Measurements from ENCODE around the gene ABAT. TPM values are rescaled to one million over a fixed set of nuclear protein-coding genes. Genes with fewer than 3 reads are reported as not detected.

Gene ABAT
- total RNA-seq, 1 donor from 2014 or later: 86.1 TPM

DNA sequence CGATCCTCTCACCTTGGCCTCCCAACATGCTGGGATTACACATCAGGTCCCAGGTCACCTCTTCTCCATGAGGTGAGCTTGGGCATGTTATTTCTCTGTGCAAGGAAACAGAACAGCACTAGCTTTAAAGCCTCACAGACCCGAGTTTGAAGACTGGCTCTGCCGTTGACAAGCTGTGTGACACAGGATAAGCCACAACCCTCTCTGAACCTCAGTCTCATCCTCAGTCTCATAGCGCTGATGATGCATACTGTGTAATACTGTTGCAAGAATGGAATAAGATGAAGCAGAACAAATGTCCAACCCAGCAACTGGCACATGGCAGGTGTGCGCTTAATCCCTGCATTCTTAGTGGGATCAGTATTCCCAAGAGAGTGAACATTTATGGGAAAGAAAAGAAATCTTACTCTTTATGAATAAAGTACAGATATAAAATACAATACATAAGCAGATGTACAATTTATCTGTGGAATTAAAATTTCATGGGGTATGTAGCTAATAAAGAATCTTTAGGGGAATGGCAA, 43.5 kb downstream of the ABAT start:
- DNase-seq: no peak

DNA sequence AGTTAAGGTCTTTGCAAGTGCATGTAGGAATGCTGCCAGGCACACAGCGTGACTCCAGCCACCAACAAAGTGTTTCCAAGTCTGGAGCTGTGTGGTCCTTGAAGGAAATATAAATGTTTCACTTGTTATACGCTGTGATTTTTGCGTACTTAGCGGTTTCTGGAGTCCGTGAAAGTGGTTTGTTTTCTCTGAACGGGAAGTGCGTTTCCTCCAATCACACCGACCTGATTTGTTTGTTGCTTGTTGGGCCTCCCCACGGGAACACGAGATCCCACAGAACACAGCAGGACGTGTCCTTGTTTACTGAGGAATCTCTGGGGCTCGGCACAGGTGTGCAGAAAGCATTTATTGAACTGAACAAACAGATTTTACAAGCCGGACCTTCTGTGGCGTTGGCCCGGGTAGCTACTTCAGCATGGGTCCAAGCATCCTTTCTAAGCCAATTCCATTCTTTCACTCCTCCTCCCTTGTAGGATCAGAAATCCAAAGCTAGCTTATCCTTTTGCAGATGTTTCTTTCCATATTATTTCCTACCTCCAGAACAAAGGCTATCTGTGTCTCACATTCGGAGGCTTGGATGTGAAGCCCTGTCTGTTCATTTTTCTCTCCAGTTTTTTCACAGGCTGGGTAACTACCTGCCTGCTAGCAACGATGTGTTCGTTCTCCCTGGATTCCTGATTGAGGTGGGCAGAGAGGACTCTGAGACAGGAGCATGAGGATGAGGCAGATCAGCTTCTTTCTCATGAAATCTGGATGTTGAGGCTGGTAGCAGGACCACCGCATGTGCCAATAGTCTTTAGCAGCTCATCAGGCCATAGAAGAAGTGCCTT, 44.6 kb downstream of the ABAT start:
- no peak for DNase-seq

DNA sequence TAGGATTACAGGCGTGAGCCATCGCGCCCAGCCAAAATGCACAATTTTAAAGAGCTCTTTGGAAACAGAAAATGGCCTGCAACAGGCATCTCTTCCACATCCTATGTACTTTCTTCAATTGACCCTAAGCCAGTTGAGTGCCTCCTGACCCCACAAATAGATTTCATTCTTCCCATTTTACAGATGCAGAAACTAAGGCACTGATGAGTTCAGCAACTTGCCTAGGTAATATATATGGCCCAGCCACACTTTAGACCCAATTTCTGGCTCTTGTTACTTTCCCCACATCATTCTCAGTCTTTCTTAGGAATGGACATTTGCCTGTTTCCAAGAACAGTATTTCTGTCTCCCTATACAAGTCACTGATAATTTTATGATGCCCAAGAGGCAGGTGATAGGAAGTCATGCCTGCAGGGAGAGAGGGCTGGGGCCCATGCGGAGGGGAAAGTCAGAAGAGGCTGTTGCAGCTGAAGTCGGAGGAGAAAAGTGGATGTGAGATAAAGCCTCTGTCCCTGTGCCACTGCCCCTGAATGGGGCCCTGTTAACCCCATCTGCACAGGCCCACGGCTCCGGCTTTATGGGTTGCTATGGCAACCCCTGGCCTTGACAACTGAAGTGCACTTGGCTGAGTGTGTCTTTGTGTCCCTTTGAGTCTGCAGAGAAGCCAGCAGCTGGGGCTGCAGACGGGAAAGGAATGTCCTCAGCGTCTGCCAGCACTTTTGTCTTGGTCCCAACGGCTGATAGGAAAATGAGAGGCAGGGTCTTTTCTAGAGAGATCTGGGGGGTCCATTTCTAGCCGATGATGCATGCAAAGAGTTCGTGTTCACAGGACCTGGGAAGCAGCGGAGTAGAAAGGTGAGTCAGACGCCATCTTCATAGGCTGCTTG, 45.9 kb downstream of the ABAT start:
- DNase-seq: peak; percentile 21

DNA sequence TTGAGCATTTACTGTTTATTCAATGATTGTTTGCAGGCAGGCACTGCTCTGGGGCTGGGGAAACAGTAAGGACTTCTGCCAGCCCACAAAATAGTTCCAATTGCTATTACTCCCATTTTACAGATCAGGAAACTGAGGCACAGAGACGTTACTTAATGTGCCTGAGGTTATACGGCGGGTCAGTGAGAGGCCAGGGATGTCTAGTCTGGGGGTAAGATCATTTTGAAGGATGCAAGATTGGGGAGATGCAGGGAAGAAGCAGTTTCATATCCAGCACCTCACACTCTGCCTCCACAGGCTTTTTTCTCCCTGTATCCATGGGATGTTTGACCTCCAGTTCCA, 46.5 kb downstream of the ABAT start:
- no peak for DNase-seq

DNA sequence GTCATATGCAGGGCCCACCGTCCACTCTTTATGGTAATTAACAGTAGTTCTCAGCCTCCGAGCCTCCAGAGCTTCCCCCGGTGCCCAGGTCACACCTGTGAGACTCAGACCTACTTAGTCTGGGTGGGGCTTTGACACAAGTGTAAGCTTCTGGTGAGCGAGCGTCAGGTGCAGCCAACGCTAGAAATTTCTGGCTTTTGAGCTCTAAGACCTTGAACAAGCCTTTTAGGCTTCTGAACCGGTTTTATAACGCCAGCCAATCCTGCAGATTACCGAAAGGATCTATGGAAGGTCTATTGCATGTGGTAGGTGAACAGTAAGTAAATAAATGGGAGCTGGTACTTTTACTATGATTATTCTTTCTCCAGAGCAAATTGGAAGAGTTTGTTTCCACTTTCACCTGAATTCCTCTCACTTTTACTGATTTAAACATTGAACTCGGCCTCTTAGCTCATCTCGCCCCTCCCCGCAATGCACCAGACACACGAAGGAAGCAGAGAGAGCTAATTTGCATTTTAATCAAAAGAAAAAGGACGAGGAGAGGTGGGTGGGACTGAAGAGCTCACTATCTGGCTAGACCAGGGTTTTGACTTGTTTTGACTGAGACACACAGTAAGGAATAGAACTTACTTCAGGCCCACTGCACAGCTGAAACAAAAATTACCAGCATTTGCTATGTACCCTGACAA, 47.1 kb downstream of the ABAT start:
- no peak for DNase-seq

DNA sequence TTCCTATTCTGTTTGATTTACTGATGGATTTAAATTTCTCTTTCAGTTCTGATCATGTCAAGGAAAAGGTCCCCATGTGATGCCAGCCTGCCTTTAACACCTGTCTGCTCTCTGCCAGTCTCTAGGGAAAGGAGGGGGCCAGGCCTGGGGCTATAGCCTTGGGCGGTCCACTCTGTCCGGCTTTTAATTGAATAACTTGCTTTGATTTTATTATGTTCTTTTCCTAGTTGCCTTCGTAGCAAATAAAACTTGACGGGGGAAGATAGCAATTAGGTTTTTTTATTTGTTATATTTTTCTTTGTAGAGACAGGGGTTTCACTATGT, 47.6 kb downstream of the ABAT start:
- no peak for DNase-seq

DNA sequence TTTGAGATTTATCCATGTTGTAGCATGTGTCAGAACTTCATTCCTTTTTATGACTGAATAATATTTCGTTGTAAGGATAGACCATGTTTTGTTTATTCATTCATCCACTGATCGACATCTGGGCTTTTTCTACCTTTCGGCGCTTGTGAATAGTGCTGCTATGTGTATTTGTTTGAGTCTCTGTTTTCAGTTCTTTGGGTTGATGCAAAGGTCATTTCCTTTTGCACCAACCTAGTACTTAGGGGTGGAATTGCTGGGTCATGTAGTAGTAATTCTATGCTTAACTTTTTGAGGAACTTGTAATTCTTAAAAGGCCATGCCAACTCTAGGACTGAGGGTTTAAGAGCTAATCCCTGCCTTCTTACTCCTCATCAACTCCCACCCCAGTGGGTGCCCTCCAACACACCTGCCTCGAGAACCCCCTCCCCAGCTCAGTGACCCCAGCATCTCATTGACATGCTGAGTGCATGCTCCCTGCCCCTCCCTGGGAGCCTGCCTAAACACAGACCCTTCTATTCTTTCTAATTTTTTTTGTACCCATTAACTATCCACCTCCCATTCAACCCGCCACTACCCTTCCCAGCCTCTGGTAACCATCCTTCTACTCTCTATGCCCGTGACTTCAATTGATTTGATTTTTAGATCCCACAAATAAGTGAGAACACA, 51.2 kb downstream of the ABAT start:
- DNase-seq: no peak

DNA sequence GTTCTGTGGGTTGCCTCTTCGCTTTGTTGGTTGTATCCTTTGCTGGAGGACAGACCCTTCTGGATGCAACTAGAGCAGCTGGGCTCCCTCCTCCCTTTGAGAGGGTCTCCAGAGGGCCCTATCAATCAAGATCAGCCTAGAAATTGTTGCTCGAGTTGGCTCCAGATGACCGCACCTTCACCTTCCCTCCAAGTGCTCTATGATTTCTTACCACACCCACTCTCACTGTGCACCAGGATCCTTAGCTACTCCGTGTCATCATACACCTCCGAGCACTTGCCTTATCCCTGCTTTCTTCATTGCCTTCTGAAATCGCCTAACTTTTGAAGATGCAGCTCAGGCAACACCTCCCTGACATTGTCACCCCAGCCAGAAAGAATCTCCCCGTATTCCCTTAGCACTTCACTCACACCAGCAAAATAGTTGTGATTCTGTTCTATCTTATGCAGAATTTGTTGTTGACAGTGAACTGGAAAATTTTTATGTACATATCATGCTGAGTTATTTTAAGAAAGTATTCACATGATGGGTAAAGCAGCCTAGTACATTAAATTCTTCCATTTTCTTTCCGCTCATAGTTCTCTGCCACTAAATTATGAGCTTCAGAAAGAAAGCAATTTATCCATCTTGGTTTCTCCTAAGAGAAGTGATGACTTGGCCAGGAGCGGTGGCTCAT, 52.9 kb downstream of the ABAT start:
- DNase-seq: no peak

DNA sequence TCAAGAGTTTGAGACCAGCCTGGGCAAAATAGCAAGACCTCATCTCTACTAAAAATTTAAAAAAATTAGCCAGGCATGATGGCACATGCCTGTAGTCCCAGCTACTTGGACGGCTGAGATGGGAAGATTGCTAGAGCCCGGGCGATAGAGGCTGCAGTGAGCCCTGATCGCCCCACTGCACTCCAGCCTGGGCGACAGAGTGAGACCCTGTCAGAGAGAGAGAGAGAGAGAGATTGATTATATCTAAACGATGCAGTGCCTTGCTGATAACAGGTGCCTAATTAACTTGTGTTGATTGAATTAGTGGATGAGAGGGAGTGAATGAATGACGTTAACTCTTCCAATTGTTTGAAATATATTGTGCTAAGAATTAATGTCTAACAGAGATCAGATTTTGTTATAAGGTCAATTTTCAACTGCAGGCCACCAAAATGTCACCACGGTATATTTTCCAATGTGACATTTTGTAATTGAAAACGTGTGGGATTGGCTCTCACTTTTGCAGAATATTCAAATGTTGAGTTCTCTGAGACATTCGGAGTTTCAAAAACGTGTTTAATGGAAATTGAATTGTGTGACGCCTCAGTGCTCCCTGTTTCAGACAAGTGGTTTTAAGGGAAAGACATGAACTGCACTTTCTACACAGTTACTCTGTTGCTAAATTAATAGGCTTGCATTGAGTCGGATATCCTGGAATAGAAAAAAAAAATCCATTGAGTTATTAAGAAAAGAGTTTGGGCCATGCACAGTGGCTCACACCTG, 53.6 kb downstream of the ABAT start:
- DNase-seq: no peak

DNA sequence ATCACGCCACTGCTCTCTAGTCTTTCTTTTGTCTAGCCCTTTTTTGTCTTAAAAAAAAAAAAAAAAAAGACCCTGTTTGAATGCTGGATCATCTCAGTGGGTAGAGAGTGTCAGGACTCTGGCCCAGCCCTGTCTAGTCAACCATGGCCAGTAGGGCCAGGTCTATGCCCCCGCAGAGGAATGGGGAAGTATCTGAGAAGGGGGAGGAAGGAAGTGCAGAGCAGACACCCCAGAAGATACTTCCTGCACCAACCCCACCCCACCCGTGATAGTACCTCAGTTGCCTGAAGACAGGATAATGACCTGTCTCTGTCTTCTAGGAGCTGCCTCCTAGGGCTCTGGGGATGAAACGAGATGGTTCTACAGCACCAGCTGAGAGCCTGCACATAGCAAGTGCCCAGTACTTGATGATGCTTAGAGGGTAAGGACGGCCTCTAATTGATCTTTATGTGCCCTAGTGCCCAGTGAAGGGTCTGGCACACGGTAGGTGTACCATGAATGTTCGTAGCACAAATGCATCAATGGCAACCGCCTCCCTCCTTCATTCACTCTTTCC, 55.4 kb downstream of the ABAT start:
- no peak for DNase-seq

DNA sequence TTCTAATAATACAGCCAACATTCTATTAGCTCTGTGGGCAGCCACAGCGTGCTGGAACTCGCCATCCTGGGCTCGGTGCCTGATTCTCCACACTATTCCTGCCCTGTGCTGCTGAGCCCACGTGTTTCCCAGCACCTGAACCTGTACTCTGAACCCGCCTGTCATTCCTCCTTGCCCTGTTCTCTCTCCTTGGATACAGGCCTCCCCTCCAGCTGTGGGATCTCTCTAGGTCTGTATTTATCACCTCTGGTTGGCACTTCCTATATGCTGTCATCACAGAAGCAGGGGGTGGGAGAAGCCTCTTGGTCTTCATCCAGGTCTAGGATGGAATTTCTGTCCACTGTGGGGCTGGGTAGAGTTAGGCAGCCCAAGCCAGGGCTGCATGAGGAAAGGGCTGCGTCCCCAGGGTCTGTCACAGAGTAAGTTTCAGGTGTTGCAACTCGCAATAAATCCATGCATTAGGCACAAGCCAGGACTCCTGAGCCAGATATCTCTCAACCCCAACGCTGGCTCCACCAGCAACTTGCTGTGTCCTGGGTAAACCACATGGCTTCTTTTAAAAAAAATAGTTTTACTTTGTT, 56.0 kb downstream of the ABAT start:
- no peak for DNase-seq

DNA sequence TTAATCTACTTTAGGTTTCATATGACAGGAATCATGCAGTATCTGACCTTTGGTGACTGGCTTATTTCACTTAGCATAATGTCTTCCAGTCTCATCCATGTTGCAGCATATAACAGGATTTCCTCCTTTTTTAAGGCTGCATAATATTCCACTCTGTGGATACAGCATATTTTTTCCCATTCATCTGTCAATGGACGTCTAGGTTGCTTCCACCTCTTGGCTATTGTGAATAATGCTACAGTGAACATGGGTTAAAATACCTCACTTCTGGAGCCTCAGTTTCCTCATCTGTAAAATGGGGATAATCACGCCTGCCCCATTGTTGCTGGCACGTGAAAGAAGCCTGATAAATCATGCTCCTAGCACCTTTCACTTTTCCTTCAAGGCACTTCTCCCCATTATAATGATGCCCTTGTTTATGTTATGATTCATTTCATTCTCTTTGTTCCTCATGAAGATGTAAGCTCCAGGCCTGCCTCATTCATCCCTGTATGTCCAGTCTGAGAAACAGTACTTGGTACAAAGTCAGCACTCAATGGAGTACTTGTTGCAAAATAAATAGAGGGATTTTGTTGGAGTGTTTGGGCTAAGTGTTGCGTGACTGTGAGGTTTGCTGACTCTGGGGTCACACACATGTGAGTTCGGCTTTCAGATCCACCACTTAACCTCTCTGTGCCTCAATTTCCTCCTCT, 59.6 kb downstream of the ABAT start:
- no peak for DNase-seq

DNA sequence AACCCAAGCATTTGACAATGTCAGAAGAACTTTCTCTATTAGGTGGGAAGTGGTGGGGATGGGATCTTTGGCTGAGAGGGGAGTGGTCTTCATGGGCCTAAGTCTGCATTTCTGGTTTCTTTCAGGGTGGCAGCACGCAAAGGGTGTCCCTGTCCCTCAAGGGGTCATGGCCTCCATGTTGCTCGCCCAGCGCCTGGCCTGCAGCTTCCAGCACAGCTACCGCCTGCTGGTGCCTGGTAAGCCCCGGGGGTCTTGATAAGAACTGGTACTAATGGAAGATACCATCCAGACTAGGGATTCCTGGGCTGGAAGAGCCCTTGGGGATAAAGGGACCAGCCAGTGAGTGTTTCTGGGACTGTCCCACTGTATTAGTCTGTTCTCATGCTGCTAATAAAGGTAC, 61.2 kb downstream of the ABAT start:
- DNase-seq: no peak

DNA sequence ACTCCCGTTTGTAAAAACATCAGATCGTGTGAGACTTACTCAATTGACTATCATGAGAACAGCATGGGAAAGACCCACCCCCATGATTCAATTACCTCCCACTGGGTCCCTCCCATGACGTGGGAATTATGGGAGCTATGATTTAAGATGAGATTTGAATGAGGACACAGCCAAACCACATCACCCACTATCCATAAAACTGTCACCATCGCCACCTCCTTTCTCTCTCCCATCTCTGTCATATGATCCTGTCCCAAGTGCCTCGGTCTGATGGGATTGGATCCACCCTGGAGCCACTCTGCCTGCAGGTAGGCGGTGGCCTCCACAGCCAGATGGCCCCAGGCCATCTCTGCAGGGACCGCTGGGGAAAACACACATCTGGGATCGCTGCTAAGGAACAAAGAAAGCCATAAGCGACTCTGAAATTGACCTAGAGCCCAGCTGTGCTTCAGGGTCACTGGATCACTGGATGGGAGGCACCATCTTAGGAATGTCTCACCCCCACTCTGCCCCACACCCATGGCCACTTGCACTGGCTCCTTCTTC, 61.8 kb downstream of the ABAT start:
- DNase-seq: no peak

DNA sequence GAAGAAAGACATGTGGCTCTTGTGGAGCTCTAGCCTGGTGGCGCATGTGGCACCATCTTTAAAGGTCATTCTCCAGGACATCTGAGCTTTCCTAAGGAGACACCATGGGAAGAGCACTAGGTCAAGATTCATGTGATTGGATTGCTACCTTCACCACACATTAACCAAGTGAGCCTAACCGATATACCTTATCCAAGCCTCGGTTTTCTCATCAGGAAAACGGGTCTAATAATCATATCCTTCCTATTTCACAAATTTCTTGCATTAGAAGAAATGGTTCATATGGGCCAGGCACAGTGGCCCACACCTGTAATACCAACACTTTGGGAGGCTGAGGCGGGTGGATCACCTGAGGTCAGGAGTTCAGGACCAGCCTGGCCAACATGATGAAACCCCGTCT, 64.7 kb downstream of the ABAT start:
- DNase-seq: no peak

DNA sequence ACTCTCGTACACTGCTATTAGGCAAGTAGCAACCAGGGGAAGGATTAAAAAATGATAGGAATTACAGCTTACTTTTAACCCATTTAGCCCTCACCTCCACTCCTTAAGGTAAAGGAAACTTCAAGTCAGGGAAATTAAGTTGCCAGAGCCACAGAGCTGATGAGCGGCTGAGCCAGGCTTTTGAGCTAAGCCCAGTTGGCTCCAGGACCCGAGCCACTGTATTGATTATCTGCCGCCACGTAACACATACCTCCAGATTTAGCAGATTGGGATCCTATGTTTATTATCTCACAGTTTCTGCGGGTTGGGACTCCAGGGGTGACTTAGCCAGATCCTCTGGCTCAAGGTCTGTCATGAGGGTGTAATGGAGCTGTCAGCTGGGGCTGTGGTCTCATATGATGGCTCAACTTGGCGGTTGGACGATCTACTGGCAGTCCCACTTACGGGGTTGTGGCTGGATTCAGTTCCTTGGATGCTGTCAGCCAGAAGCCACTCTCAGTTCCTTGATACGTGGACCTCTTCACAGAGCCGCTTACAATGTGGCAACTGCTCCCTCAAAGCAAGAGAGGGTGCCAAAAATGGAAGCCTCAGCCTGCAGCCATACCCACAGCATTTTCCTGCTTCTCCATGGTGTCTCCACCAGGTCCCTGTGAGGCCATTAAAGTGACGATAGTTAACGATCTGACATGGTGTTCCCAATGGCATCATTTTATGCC, 65.7 kb downstream of the ABAT start:
- no peak for DNase-seq

DNA sequence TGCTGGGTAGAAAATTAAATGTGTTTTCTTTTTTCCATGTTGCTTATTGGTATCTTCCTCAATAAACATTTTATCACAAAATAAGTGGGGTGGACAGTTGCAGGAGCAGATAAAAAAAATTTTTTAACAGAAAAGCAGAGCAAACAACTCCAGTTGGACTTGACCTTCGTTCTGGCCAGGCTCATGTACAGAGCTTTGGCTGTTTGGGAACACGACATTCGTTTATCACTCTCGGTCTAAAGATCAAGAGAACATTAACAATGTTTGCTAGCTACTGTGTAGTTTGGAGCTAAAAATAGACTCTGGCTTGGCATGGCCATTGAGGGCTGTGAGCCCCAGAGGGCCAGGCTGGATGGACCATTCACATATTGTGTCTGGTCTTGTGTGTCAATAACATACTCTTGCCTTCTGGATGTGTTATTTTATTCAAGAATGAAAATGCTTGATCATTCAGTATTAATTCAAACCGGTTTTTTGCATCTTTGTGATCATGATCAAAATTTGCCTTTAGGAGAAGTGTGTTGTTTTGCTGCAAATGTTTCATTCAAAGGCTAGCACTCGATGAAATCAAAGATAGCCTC, 66.4 kb downstream of the ABAT start:
- DNase-seq: no peak

DNA sequence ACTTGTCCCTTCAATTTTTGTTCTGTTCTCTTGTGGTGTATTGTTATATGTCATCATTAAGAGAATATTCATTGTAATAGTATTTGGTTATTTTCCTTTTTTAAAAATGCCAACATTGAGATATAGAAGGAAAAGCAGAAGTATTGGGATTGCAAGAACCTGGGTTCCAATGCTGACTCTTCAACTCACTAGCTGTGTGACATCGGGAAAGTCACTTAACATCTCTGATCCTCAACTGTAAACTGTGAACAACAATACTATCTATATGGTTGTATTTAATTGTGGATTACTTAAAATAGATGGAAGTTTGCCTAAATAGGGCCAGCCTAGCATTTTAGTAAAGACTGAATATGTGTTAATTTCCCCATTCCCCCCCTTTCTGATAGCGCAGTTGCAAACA, 67.2 kb downstream of the ABAT start:
- no peak for DNase-seq
